Esophagus muscularis mucosa (tissue), 4 donors: ENCODE measurements around the gene CLASP1. TPM values are rescaled to one million over a fixed set of nuclear protein-coding genes. Genes with fewer than 3 reads are reported as not detected.

Experiments
- DNase-seq: peaks from one replicate; pipeline ENCODE4 v3.0.0-alpha.2; 2017; ENCODE audit errors: extremely low spot score
- H3K27ac ChIP-seq, 4 donors: fragments of 200-600 bp; sonication (generic); replicated peaks in 1 of 4; 1 replicate in 3 of 4; 2 replicates in 1 of 4; pipeline ENCODE4 v1.5.1; 2016 to 2019; ENCODE audit warnings: mild to moderate bottlenecking in 1 of 4
- H3K27me3 ChIP-seq, 4 donors: fragments of 200-600 bp; sonication (generic); one replicate each; pipeline versions ENCODE4 v1.5.1 to v1.6.0; 2016 to 2019
- H3K36me3 ChIP-seq, 4 donors: fragments of 200-600 bp; sonication (generic); one replicate each; pipeline ENCODE4 v1.5.1; 2016 to 2019
- H3K4me1 ChIP-seq, 4 donors: fragments of 200-600 bp; sonication (generic); one replicate each; pipeline ENCODE4 v1.5.1; 2016 to 2019
- H3K4me3 ChIP-seq, 4 donors: fragments of 200-600 bp; sonication (generic); 1 replicate in 2 of 4; 2 replicates in 2 of 4; pipeline ENCODE4 v1.5.1; 2016 to 2019; ENCODE audit warnings: mild to moderate bottlenecking in 4 of 4, moderate library complexity in 1 of 4
- H3K9me3 ChIP-seq, 4 donors: fragments of 200-600 bp; sonication (generic); 1 replicate in 3 of 4; 2 replicates in 1 of 4; pipeline ENCODE4 v1.5.1; 2016 to 2019
- EP300 ChIP-seq: sonication (generic); formaldehyde crosslinking; IDR thresholded peaks from one replicate; pipeline ENCODE4 v1.6.1; 2017; ENCODE audit warnings: antibody characterized with exemption
- POLR2A ChIP-seq: fragments of 450-650 bp; IDR thresholded peaks from one replicate; pipeline ENCODE4 v1.6.1; 2017; ENCODE audit warnings: antibody characterized with exemption, moderate library complexity, mild to moderate bottlenecking, low read depth
- POLR2AphosphoS5 ChIP-seq, 2 donors: sonication (generic); formaldehyde crosslinking; IDR thresholded peaks; one replicate each; pipeline ENCODE4 v1.6.1; 2017; ENCODE audit warnings: antibody characterized with exemption in 2 of 2
- WGBS: methylation state at CpG from one replicate; pipeline ENCODE4 v1.1.5; 2018; 5-methylcytosine and 5-hydroxymethylcytosine counted together
- intact Hi-C: fragments of 100-400 bp; cut with DNase I; formaldehyde crosslinking; loops from one replicate; pipeline ENCODE4 v1.15.1; 2023
- total RNA-seq, 4 donors: library from RNA; depleted of rRNA; stranded (reverse); fragments of >200 nt; gene quantifications; one replicate each; pipeline versions ENCODE4 v1.1.0 to v1.2.1, GENCODE V29; 2016
- TF ChIP-seq, protein P1 (sequence below), 3 experiments: fragments of 200-600 bp in 2 of 3; fragments of 450-650 bp in 1 of 3; sonication (generic) in 2 of 3; IDR thresholded peaks; one replicate each; pipeline ENCODE4 v1.5.1; 2017 to 2019; ENCODE audit warnings: antibody characterized with exemption in 3 of 3, mild to moderate bottlenecking in 2 of 3, moderate library complexity in 1 of 3

Gene CLASP1
- total RNA-seq, 4 donors from 2014 or later = 62.6 to 78.6 (median 70.5) TPM

DNA sequence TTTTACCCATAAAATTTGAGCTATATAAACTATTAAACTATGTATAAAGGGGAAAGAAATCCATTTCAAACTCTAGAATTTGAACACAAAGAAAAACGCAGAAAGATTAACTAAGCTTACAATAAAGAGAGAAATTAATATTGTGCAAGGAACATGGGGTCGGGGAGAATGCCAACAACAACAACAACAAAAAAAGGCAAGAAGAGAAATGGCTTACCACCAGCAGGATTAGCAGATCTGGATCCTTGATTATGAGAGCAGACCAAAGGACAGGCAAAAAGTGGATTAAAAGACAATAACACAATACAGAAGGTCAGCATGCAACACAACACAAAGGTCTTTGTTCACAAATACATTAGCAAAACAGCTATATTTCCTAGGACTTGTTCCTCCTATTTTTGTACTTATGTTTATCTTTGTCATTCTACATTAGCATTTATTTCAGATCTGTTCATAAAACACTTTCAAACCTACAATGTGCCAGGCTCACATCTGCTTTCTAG is 222.0 kb downstream of the CLASP1 start:
- TF ChIP-seq POLR2AphosphoS5 (IDR thresholded peaks at IDR 0.05) (no peak), POLR2A (no peak), EP300 (no peak)
- TF ChIP-seq, protein P1, sequence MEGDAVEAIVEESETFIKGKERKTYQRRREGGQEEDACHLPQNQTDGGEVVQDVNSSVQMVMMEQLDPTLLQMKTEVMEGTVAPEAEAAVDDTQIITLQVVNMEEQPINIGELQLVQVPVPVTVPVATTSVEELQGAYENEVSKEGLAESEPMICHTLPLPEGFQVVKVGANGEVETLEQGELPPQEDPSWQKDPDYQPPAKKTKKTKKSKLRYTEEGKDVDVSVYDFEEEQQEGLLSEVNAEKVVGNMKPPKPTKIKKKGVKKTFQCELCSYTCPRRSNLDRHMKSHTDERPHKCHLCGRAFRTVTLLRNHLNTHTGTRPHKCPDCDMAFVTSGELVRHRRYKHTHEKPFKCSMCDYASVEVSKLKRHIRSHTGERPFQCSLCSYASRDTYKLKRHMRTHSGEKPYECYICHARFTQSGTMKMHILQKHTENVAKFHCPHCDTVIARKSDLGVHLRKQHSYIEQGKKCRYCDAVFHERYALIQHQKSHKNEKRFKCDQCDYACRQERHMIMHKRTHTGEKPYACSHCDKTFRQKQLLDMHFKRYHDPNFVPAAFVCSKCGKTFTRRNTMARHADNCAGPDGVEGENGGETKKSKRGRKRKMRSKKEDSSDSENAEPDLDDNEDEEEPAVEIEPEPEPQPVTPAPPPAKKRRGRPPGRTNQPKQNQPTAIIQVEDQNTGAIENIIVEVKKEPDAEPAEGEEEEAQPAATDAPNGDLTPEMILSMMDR (IDR thresholded peaks at IDR 0.05) = no peak
- no peak overlapping the region for H3K4me3 ChIP-seq
- peaks cover 20 to 75% (median 50%) of the 10 kb centered on the region in 4 donors for H3K36me3 ChIP-seq
- 92% methylated on average over 2 of the region's 2 CpGs for WGBS
- no peak overlapping the region for H3K27ac ChIP-seq
- peaks cover 0 to 6% (median 0%) of the 10 kb centered on the region in 4 donors for H3K4me1 ChIP-seq
- no peaks in the 10 kb centered on the region for H3K27me3 ChIP-seq
- intact Hi-C loops = no loop called here
- DNase-seq = no peak
- H3K9me3 ChIP-seq = no peaks in the 10 kb centered on the region

DNA sequence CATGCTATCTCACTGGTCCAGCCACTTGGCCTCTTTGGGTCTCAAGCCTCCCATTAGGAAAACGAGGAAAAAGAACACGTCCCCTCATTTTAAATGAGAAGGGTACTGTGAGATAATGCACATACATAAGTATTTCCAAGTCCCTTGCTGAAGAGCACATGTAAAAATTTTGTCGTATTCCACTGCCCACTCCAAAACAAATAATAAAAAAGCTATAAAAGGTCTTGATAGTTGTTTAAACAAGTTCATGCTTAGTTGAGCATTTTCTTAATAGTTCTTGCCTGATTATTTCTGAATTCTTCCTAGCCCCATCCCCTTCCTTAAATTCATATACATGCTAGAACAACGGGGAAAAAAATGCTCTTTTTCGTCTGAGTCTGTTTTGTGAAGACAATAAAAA is 228.8 kb downstream of the CLASP1 start:
- Histone ChIP-seq H3K36me3 (peaks cover 16 to 76% (median 38%) of the 10 kb centered on the region in 4 donors), H3K27ac (no peak overlapping the region), H3K27me3 (no peaks in the 10 kb centered on the region), H3K9me3 (no peaks in the 10 kb centered on the region), H3K4me3 (no peak overlapping the region), H3K4me1 (no peaks in the 10 kb centered on the region)
- intact Hi-C loops = no loop called here
- WGBS = 89% methylated on average over 5 of the region's 5 CpGs
- no peak for TF ChIP-seq POLR2A
- no peak for TF ChIP-seq EP300
- TF ChIP-seq, protein P1 (IDR thresholded peaks at IDR 0.05) = no peak
- TF ChIP-seq POLR2AphosphoS5 (IDR thresholded peaks at IDR 0.05) = no peak
- no peak for DNase-seq

DNA sequence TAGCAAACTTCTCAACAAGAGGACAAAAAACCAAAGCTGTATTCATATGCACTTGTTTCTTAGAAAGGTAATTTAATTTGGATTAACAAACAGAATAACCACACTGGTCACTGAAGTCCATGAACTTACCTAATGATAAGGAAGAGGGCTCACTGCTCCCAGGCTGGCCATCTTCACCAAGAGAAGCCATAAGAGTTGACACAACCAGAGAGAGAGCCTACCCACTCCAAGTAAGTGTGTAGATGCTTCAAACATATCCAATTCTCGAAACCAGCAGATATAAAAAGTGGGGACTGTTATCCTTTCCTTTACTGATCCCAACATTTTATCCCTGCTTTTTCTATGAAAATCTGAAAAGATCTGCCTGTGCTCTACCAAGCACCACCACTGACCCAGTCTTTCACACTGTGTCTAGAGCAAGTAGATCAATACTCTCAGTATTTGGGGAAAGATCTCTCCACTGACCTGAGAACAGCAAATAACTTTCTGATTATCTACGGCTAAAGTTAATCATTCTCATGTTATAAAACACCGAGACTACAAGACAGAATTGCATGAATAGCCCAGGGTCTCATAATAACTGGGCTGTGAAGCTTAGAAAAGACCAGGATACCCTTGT is 230.1 kb downstream of the CLASP1 start:
- peaks cover 14 to 76% (median 29%) of the 10 kb centered on the region in 4 donors for H3K36me3 ChIP-seq
- H3K27ac ChIP-seq = no peak overlapping the region
- H3K9me3 ChIP-seq = no peaks in the 10 kb centered on the region
- 94% methylated on average over 3 of the region's 3 CpGs for WGBS
- H3K27me3 ChIP-seq = no peaks in the 10 kb centered on the region
- DNase-seq = no peak
- intact Hi-C loops = no loop called here
- TF ChIP-seq POLR2A = no peak
- no peak for TF ChIP-seq EP300
- TF ChIP-seq, protein P1 (IDR thresholded peaks at IDR 0.05) = no peak
- no peak for TF ChIP-seq POLR2AphosphoS5 (IDR thresholded peaks at IDR 0.05)
- H3K4me1 ChIP-seq = no peaks in the 10 kb centered on the region
- no peak overlapping the region for H3K4me3 ChIP-seq

DNA sequence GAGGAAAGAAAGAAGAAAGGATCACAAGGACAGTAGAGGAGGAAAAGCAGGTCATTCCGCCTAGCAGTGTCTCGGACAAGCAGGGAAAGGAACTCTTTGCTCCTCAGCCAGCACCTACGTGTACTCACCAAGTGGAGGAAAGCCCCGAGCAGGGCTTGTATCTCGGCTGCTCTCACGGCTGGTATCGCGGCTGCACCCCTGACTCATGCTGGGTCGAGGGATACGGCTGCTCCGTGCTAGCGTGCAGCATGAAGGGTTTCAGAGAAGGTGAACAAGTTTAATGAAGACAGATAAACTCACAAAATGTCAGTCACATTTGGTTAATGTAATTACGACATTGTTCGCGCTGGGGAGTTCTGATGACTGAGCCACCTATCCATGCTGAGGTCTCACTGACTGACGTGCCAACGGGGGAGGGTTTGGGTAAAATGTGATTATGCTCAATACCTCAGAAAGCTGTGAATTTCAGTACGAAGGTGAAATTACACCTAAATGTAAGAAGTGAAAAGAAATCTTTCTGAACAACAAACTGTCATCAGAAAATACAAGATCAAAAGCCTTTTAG is 230.7 kb downstream of the CLASP1 start:
- no peak overlapping the region for H3K27ac ChIP-seq

More for the DNA sequence above, 230.7 kb downstream of the CLASP1 start:
- Histone ChIP-seq H3K4me1 (no peaks in the 10 kb centered on the region), H3K27me3 (no peaks in the 10 kb centered on the region), H3K9me3 (no peaks in the 10 kb centered on the region), H3K36me3 (peaks cover 12 to 76% (median 30%) of the 10 kb centered on the region in 4 donors), H3K4me3 (no peak overlapping the region)
- intact Hi-C loops = no loop called here
- no peak for DNase-seq
- WGBS = 94% methylated on average over 18 of the region's 18 CpGs
- TF ChIP-seq POLR2A (no peak), POLR2AphosphoS5 (IDR thresholded peaks at IDR 0.05) (no peak), EP300 (no peak)
- TF ChIP-seq, protein P1 (IDR thresholded peaks at IDR 0.05) = no peak
